Forelimb muscle (tissue), 1 donor: Measurements from ENCODE around the gene ARHGAP22. TPM values are rescaled to one million over a fixed set of nuclear protein-coding genes. Genes with fewer than 3 reads are reported as not detected.

Experiments
- DNase-seq: peaks from one replicate; pipeline ENCODE4 v3.0.0-alpha.2; 2013; ENCODE audit warnings: low read depth
- polyA plus RNA-seq: library from polyadenylated mRNA; unstranded; fragments of 120-200 nt; gene quantifications from one replicate; pipeline ENCODE4 v1.2.1, GENCODE V29; 2013; ENCODE audit not compliant: insufficient read length

Gene ARHGAP22
- polyA plus RNA-seq, 1 donor: 1.3 TPM

- DNase-seq: no peak
Measured at GRCh38 chr10:48552946-48553564, 51.8 kb downstream of the ARHGAP22 start.

- peak; percentile 25 for DNase-seq
Measured at GRCh38 chr10:48551861-48552591, 52.8 kb downstream of the ARHGAP22 start.

- DNase-seq: no peak
Measured at GRCh38 chr10:48550977-48551376, 53.9 kb downstream of the ARHGAP22 start.

DNA sequence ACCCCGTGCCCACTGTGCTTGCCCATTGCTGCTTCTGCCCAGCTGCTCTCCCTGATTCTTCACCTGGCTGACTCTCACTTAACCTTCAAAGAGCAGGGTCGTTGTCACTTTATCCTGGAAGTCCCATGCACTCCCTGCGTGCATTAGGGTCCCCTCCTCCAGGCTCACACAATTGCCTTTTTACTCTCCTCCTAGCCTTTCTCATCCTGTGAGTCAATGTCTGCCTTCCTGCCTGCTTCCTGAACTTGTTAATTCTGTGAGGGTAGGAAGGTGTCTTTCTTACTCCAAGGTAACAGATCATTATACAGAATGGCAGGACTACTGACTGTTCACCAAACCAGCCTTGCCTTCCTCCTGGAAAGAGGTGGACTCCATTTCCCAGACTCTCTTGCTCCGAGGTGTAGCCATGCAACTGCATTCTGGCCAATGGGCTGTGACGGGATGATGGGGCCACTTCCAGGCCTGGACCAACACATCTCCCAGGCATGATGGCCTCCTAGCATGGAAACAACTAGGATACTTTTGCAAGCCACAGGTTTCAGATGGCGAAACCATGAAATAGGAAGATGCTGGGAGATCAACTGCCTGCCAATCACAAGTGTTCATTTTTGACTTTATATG is 54.7 kb downstream of the ARHGAP22 start:
- no peak for DNase-seq

- no peak for DNase-seq
Measured at GRCh38 chr10:48549236-48549635, 55.6 kb downstream of the ARHGAP22 start.

DNA sequence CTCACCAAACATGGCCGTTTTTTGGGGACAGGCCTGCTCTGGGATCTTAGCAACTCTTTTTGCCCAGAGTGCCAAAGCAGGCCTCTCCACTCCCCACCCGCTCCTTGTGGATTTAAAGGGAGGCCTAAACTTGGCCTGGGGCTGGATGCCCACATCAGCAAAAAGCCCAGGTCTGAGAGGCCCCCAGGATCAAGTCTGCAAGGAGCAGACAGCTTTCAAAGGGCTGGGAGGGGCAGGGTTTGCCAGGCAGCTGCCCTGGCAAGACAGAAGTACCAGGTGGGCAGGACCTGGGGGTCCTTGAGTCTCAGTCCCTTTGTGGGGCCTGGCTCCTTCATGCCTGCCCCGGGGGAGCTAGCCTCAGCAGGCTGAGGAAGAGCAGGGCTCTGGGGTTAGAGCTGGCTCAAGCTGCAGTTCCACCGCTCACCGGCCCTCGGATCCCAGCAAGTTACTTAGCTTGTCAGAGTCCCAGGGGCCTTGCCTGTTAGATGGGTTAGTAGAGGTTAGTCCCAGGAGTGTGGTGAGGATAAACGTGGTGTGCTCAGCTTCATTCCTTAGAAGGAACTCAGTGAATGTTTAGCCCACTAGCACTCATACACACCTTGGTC is 56.2 kb downstream of the ARHGAP22 start:
- DNase-seq: no peak

DNA sequence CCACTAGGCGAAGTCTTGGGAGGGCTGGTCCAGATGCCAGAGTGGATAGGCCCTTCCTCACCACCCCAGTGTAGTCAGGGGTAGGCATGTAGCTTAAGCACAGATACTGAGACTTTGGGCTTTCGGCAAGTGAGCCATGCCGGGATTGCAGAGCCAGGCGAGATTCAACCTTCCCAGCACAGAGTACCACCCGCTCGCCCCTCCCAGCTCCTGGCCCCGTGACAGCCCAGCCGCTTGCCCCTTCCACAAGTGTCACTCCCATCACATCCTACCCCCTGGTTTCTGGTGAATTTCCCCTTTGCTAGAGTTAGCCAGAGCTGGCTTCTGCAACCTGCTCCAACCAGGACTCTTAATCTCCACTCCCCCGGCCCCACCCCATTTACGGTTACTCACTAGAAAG is 56.9 kb downstream of the ARHGAP22 start:
- DNase-seq: no peak

DNA sequence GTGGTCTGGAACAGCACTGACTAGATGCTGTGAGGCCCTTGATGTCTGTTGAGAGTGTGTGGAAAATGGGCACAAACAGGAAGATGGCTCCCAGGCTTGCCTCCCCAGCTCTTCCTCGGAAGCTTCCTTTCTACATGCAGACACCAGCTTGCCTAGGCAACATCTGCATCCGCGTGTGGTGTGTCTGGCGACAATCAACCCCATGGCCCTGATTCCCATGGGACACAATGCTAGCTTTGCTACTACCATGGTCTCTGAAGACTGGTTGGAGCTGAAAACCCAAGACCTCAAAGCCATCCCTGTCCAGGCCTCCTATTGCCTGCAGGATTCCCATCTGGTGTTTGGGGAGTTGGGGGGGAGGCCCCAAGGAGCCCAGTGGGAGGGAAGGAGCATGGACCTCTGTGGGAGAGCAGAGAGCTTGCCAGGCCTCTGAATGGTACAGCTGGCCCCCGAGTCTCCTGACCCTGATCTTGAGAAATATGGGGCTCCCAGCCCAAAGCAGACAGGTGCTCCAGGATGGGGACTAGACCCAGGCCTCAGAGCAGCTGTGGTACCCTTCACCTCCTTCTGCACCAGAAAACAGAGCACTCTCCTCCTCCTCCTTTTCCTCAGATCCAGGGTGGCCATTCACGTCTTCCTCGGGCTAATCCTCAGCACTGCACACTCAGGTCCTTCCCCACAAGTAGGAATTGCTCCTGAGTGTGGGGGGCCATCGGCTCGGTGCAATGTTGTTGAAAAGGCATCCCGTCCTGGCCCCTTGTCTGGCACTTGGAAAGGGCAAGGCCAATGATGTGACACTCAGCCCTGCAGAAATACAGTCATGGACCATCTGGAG is 57.6 kb downstream of the ARHGAP22 start:
- DNase-seq: no peak

DNA sequence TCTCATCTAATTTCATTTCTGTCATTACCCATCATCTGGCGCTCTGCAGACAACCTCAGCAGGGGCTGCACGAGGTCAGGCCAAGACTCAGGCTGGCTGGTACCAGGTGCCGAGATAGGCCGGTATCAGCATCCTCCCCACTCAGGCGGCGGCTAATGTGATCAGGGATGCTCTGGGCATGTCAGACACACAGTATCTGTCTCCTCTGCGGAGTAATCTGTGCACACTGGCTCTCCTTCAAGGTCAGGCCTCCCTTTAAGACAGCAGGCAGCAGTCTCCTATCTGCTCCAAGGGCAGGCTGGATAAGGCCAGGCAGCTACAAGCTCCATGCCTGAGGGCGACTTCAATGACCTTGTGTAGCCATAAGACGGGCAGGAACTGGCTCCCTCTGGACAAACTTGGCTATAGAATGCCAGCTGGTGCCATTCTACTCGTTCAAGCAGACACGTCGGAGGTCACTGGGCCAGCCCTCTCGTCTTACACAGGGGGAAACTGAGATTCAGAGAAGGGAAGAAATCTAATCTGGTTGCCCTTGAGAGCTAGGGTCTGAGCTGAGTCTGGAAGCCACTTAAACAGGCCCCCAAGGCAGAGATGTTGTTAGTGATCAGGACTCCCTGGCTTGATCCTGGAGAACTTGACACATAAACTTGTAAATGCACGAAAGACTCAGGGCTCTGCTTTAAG is 59.3 kb downstream of the ARHGAP22 start:
- no peak for DNase-seq

DNA sequence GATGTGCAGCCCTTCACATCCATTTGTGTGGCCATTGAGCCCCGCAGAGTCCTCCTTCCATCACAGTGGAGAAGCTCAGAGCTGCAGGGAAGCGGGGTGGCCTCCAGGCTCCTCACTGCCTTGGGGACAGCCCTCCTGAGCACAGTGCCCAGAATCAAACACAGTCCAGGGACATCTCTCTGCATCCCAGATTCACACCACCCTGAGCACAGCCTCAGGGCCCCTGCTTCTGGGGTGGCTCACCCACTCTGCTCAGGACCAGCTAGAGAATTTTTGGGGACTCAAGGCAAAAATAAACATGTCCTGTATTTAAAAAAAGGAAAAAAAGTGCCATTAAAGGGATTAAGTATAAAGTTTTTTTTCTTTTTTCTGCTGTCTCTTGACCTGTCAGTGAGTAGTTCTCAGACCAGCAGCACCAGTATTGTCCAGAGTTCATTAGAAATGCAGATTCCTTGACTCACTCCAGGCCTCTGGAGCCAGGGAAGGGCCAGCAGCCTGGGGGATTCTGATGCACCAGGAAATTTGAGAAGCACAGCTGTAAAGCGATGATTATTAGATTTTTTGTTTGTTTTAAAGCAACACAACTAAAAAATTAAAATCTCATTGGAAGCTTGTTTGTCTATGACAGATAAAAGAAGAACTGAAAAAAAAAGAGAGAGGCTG is 61.6 kb downstream of the ARHGAP22 start:
- DNase-seq: no peak

GRCh38 chr10:48542471-48543181 is 62.2 kb downstream of the ARHGAP22 start:
- no peak for DNase-seq

DNA sequence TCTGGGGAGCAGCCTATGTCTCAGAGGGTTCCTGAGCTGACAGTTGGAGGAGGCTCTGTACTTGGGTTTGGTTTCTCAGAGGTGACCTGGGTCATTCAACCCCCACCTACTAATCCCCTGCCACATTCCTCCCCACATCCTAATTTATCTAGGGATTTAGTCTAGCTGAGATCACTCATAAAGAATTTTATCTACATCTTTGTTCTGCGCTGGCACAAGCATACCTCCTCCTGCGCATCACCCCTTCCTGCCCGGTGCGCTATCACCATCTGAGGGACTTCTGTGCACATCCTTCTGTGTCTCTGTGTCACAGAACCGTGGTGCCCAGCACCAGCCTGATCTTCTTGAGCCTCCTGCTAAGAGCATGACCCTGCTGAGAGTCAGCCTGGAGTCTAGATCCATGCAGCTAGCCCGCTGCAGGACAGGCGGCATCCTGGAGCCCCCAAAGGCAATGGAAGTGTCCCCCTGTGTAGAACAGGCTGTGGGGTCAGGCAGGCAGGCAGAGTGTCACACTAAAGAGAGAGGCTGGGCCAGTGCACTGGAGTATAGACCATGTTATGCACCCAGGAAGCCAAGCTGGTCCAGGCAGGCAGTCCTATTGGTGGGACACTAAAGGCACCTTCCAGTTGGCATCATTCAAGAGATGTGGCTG is 63.6 kb downstream of the ARHGAP22 start:
- no peak for DNase-seq

- no peak for DNase-seq
Measured at GRCh38 chr10:48538611-48539010, 66.3 kb downstream of the ARHGAP22 start.

- DNase-seq: no peak
Measured at GRCh38 chr10:48536916-48537890, 67.7 kb downstream of the ARHGAP22 start.

DNA sequence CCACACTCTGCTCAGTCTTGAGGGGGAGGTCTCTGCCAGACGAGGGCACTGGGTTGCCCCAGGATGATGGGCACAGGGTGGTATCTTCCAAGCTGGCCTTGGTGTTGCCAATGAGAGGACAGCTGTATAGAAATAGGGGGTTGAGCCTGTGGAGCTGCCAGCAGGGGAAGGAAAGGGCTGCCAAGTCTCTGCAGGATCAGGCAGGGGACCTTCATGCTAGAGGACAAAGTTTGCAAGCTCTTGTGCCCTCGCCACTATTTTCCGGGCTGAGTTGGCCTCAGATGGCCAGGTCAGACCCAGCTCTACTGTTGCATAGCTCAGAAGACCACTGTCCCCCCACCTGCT is 68.7 kb downstream of the ARHGAP22 start:
- no peak for DNase-seq

DNA sequence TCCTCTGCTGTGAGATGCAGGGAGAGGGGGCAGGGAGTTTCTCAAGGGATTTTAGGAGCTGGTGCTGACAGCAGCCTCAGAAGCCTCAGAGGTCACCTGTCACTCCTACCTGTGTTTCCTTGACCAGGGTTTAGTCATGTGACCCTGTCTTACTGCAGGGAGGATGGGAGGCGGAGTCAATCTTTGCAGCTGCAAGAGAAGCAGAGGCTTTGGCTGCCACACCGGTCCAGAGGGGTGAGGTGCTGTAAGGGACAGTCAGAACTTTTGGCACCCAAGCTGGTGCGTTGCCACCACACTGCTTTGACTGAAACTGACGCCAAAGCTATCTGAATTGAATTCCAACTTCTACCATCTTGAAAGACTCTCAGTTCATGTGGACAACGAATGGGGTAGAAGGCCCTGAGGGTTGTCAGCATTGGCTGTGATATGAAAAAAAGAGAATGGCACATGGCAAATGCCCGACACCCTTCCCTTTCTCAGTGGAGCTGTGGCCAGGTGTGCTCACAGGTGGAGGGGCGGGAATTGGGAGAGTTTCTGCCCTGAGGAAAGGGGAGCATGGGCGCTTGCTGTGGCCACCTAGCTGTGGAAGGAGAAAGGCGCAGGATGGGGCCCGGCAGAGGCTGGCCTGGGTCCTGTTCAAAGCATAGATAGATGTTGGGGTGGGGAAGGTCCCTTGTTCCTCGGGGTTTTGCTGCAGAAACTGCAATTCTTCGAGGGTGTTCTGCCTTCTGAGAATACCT is 69.3 kb downstream of the ARHGAP22 start:
- DNase-seq: no peak

- DNase-seq: no peak
Measured at GRCh38 chr10:48533951-48534720, 70.7 kb downstream of the ARHGAP22 start.
